RWPE2 (cell line): Measurements from ENCODE around the gene TPSD1.
"Not testable (repeated sequence)": the region's sequence is repeated elsewhere in the genome, so short reads cannot be mapped to it uniquely, and the experiment has no call there.

ENCODE experiments used
- ATAC-seq: fragments of 200-7000 bp; cut with Tn5 transposase; 3 replicates; pipeline ENCODE4 v1.9.1; 2021; ENCODE audit warnings: low read depth
- DNase-seq: peaks from one replicate; pipeline ENCODE4 v3.0.0-alpha.2; 2020; ENCODE audit warnings: low spot score
- H3K27ac ChIP-seq: fragments of 450-650 bp; 2 replicates; pipeline ENCODE4 v1.5.1; 2017; ENCODE audit warnings: mild to moderate bottlenecking; ENCODE audit not compliant: poor library complexity, severe bottlenecking
- H3K27me3 ChIP-seq: fragments of 250-450 bp; sonication (Bioruptor Pico); 2 replicates; pipeline ENCODE4 v1.5.1; 2021; ENCODE audit warnings: mild to moderate bottlenecking, moderate library complexity; ENCODE audit not compliant: insufficient read depth, poor library complexity, severe bottlenecking
- H3K36me3 ChIP-seq: fragments of 250-450 bp; sonication (Bioruptor Pico); 2 replicates; pipeline ENCODE4 v1.5.1; 2020; ENCODE audit warnings: low read depth, mild to moderate bottlenecking, moderate library complexity
- H3K4me1 ChIP-seq: fragments of 250-450 bp; sonication (Bioruptor Pico); 2 replicates; pipeline ENCODE4 v1.5.1; 2021; ENCODE audit warnings: mild to moderate bottlenecking, moderate library complexity; ENCODE audit not compliant: insufficient read depth, poor library complexity, severe bottlenecking
- H3K4me3 ChIP-seq: fragments of 250-450 bp; sonication (Bioruptor Pico); 2 replicates; pipeline ENCODE4 v1.5.1; 2021; ENCODE audit warnings: mild to moderate bottlenecking, moderate library complexity; ENCODE audit not compliant: severe bottlenecking
- H3K9me3 ChIP-seq: fragments of 250-450 bp; sonication (Bioruptor Pico); 2 replicates; pipeline ENCODE4 v1.5.1; 2021; ENCODE audit warnings: mild to moderate bottlenecking, moderate library complexity; ENCODE audit not compliant: severe bottlenecking
- CTCF ChIP-seq: fragments of 450-650 bp; IDR thresholded peaks from one replicate; pipeline ENCODE4 v1.5.1; 2017; ENCODE audit warnings: mild to moderate bottlenecking, moderate library complexity; ENCODE audit not compliant: poor library complexity, severe bottlenecking

TPSD1 gene

GRCh38 chr16:1293921-1294656 is 38.2 kb downstream of the TPSD1 start:
- no peaks in the 10 kb centered on the region for H3K9me3 ChIP-seq
- H3K4me3 ChIP-seq, result no peak overlapping the region
- DNase-seq, result no peak
- ATAC-seq, result no peak
- H3K4me1 ChIP-seq, result peaks cover 12% of the 10 kb centered on the region
- H3K27ac ChIP-seq, result no peak overlapping the region
- TF ChIP-seq CTCF, result no peak
- H3K36me3 ChIP-seq, result no peaks in the 10 kb centered on the region
- H3K27me3 ChIP-seq, result peaks cover 19% of the 10 kb centered on the region

GRCh38 chr16:1295465-1295864 is 39.6 kb downstream of the TPSD1 start:
- no peak for ATAC-seq
- no peaks in the 10 kb centered on the region for H3K9me3 ChIP-seq

GRCh38 chr16:1296688-1297017 is 40.8 kb downstream of the TPSD1 start:
- not testable (repeated sequence) for H3K27me3 ChIP-seq, DNase-seq, H3K9me3 ChIP-seq, H3K36me3 ChIP-seq, H3K27ac ChIP-seq, H3K4me3 ChIP-seq, ATAC-seq
- H3K4me1 ChIP-seq, result peaks cover 12% of the 10 kb centered on the region

More at GRCh38 chr16:1295465-1295864, 39.6 kb downstream of the TPSD1 start:
- Histone ChIP-seq H3K27me3 (peaks cover 7% of the 10 kb centered on the region), H3K4me3 (no peak overlapping the region), H3K27ac (no peak overlapping the region), H3K4me1 (peaks cover 12% of the 10 kb centered on the region), H3K36me3 (no peaks in the 10 kb centered on the region)
- DNase-seq, result no peak
- no peak for TF ChIP-seq CTCF

- Histone ChIP-seq H3K27ac (peak overlapping the region; percentile 14), H3K4me1 (peaks cover 12% of the 10 kb centered on the region), H3K36me3 (no peaks in the 10 kb centered on the region), H3K9me3 (no peaks in the 10 kb centered on the region), H3K4me3 (no peak overlapping the region), H3K27me3 (no peaks in the 10 kb centered on the region)
- peak; percentile 60 for DNase-seq
- TF ChIP-seq CTCF, result no peak
- peak; percentile 92 for ATAC-seq
Observed at GRCh38 chr16:1297018-1297696, 41.3 kb downstream of the TPSD1 start.

GRCh38 chr16:1298406-1298805 is 42.5 kb downstream of the TPSD1 start:
- Histone ChIP-seq H3K4me1 (peaks cover 18% of the 10 kb centered on the region), H3K27me3 (no peaks in the 10 kb centered on the region), H3K4me3 (no peak overlapping the region), H3K36me3 (no peaks in the 10 kb centered on the region), H3K27ac (no peak overlapping the region), H3K9me3 (no peaks in the 10 kb centered on the region)
- no peak for TF ChIP-seq CTCF
- DNase-seq (no peak), ATAC-seq (no peak)
